ENCODE data around the gene DHRS13.
"Not testable (repeated sequence)": the region's sequence is repeated elsewhere in the genome, so short reads cannot be mapped to it uniquely, and the experiment has no call there.

Gene DHRS13

GRCh38 chr17:28934508-28934907 lies 31.6 kb upstream of the DHRS13 start:
- no CpG with 5 or more reads among the region's 8 CpGs for WGBS (ENCODE audit: insufficient coverage, insufficient read length)
- not testable (repeated sequence) for H3K36me3 ChIP-seq (ENCODE audit: control insufficient read depth, insufficient read depth, low read length); H3K4me1 ChIP-seq (ENCODE audit: control insufficient read depth, insufficient read depth, low read length); DNase-seq (ENCODE audit: low read depth, low spot score); H3K4me3 ChIP-seq (ENCODE audit: low read length); H3K27ac ChIP-seq (ENCODE audit: low read length); H3K27me3 ChIP-seq (ENCODE audit: control insufficient read depth, insufficient read depth, low read length); H3K9me3 ChIP-seq (ENCODE audit: control insufficient read depth, insufficient read depth, low read length)

- DNase-seq (ENCODE audit: low read depth, low spot score) = no peak
- H3K27me3 ChIP-seq (ENCODE audit: control insufficient read depth, insufficient read depth, low read length) = no peaks in the 10 kb centered on the region
Measured at GRCh38 chr17:28929787-28930186, 26.9 kb upstream of the DHRS13 start.

GRCh38 chr17:28928061-28928460 lies 25.2 kb upstream of the DHRS13 start:
- Histone ChIP-seq H3K9me3 (ENCODE audit: control insufficient read depth, insufficient read depth, low read length) (no peaks in the 10 kb centered on the region), H3K36me3 (ENCODE audit: control insufficient read depth, insufficient read depth, low read length) (peaks cover 7% of the 10 kb centered on the region), H3K27me3 (ENCODE audit: control insufficient read depth, insufficient read depth, low read length) (no peaks in the 10 kb centered on the region), H3K4me1 (ENCODE audit: control insufficient read depth, insufficient read depth, low read length) (no peaks in the 10 kb centered on the region), H3K27ac (ENCODE audit: low read length) (no peak overlapping the region), H3K4me3 (ENCODE audit: low read length) (no peak overlapping the region)
- DNase-seq (ENCODE audit: low read depth, low spot score) = no peak
- no CpG with 5 or more reads among the region's 2 CpGs for WGBS (ENCODE audit: insufficient coverage, insufficient read length)

More at GRCh38 chr17:28929787-28930186, 26.9 kb upstream of the DHRS13 start:
- no peak overlapping the region for H3K4me3 ChIP-seq (ENCODE audit: low read length)
- no CpG with 5 or more reads among the region's 2 CpGs for WGBS (ENCODE audit: insufficient coverage, insufficient read length)
- no peaks in the 10 kb centered on the region for H3K4me1 ChIP-seq (ENCODE audit: control insufficient read depth, insufficient read depth, low read length)
- H3K27ac ChIP-seq (ENCODE audit: low read length) = no peak overlapping the region
- H3K9me3 ChIP-seq (ENCODE audit: control insufficient read depth, insufficient read depth, low read length) = no peaks in the 10 kb centered on the region
- H3K36me3 ChIP-seq (ENCODE audit: control insufficient read depth, insufficient read depth, low read length) = no peaks in the 10 kb centered on the region

- no CpG with 5 or more reads among the region's 4 CpGs for WGBS (ENCODE audit: insufficient coverage, insufficient read length)
- H3K27ac ChIP-seq (ENCODE audit: low read length) = no peak overlapping the region
- DNase-seq (ENCODE audit: low read depth, low spot score) = no peak
- no peaks in the 10 kb centered on the region for H3K9me3 ChIP-seq (ENCODE audit: control insufficient read depth, insufficient read depth, low read length)
- no peaks in the 10 kb centered on the region for H3K4me1 ChIP-seq (ENCODE audit: control insufficient read depth, insufficient read depth, low read length)
- H3K27me3 ChIP-seq (ENCODE audit: control insufficient read depth, insufficient read depth, low read length) = no peaks in the 10 kb centered on the region
- H3K4me3 ChIP-seq (ENCODE audit: low read length) = no peak overlapping the region
- H3K36me3 ChIP-seq (ENCODE audit: control insufficient read depth, insufficient read depth, low read length) = peaks cover 7% of the 10 kb centered on the region
Measured at GRCh38 chr17:28926786-28927185, 23.9 kb upstream of the DHRS13 start.

GRCh38 chr17:28926366-28926765 lies 23.5 kb upstream of the DHRS13 start:
- Histone ChIP-seq H3K4me3 (ENCODE audit: low read length) (no peak overlapping the region), H3K9me3 (ENCODE audit: control insufficient read depth, insufficient read depth, low read length) (no peaks in the 10 kb centered on the region), H3K27ac (ENCODE audit: low read length) (no peak overlapping the region), H3K27me3 (ENCODE audit: control insufficient read depth, insufficient read depth, low read length) (no peaks in the 10 kb centered on the region), H3K36me3 (ENCODE audit: control insufficient read depth, insufficient read depth, low read length) (peaks cover 11% of the 10 kb centered on the region), H3K4me1 (ENCODE audit: control insufficient read depth, insufficient read depth, low read length) (no peaks in the 10 kb centered on the region)
- WGBS (ENCODE audit: insufficient coverage, insufficient read length) = no CpG with 5 or more reads among the region's 2 CpGs
- no peak for DNase-seq (ENCODE audit: low read depth, low spot score)

- Histone ChIP-seq H3K27ac (ENCODE audit: low read length) (no peak overlapping the region), H3K36me3 (ENCODE audit: control insufficient read depth, insufficient read depth, low read length) (peaks cover 12% of the 10 kb centered on the region), H3K27me3 (ENCODE audit: control insufficient read depth, insufficient read depth, low read length) (no peaks in the 10 kb centered on the region), H3K4me1 (ENCODE audit: control insufficient read depth, insufficient read depth, low read length) (no peaks in the 10 kb centered on the region), H3K4me3 (ENCODE audit: low read length) (no peak overlapping the region), H3K9me3 (ENCODE audit: control insufficient read depth, insufficient read depth, low read length) (no peaks in the 10 kb centered on the region)
- no CpG with 5 or more reads among the region's 2 CpGs for WGBS (ENCODE audit: insufficient coverage, insufficient read length)
- DNase-seq (ENCODE audit: low read depth, low spot score) = no peak
Measured at GRCh38 chr17:28925912-28926365, 23.1 kb upstream of the DHRS13 start.

GRCh38 chr17:28920201-28920600 lies 17.3 kb upstream of the DHRS13 start:
- Histone ChIP-seq H3K9me3 (ENCODE audit: control insufficient read depth, insufficient read depth, low read length) (no peaks in the 10 kb centered on the region), H3K4me3 (ENCODE audit: low read length) (no peak overlapping the region), H3K27ac (ENCODE audit: low read length) (no peak overlapping the region), H3K27me3 (ENCODE audit: control insufficient read depth, insufficient read depth, low read length) (no peaks in the 10 kb centered on the region), H3K36me3 (ENCODE audit: control insufficient read depth, insufficient read depth, low read length) (peaks cover 38% of the 10 kb centered on the region), H3K4me1 (ENCODE audit: control insufficient read depth, insufficient read depth, low read length) (no peaks in the 10 kb centered on the region)
- DNase-seq (ENCODE audit: low read depth, low spot score) = no peak

GRCh38 chr17:28918295-28918694 lies 15.4 kb upstream of the DHRS13 start:
- WGBS (ENCODE audit: insufficient coverage, insufficient read length) = no CpG with 5 or more reads among the region's 2 CpGs
- Histone ChIP-seq H3K9me3 (ENCODE audit: control insufficient read depth, insufficient read depth, low read length) (no peaks in the 10 kb centered on the region), H3K27ac (ENCODE audit: low read length) (no peak overlapping the region), H3K4me3 (ENCODE audit: low read length) (no peak overlapping the region), H3K27me3 (ENCODE audit: control insufficient read depth, insufficient read depth, low read length) (no peaks in the 10 kb centered on the region), H3K36me3 (ENCODE audit: control insufficient read depth, insufficient read depth, low read length) (peaks cover 44% of the 10 kb centered on the region), H3K4me1 (ENCODE audit: control insufficient read depth, insufficient read depth, low read length) (no peaks in the 10 kb centered on the region)
- no peak for DNase-seq (ENCODE audit: low read depth, low spot score)

- Histone ChIP-seq H3K4me3 (ENCODE audit: low read length) (no peak overlapping the region), H3K9me3 (ENCODE audit: control insufficient read depth, insufficient read depth, low read length) (no peaks in the 10 kb centered on the region), H3K27ac (ENCODE audit: low read length) (no peak overlapping the region), H3K36me3 (ENCODE audit: control insufficient read depth, insufficient read depth, low read length) (peaks cover 52% of the 10 kb centered on the region), H3K27me3 (ENCODE audit: control insufficient read depth, insufficient read depth, low read length) (no peaks in the 10 kb centered on the region), H3K4me1 (ENCODE audit: control insufficient read depth, insufficient read depth, low read length) (no peaks in the 10 kb centered on the region)
- no peak for DNase-seq (ENCODE audit: low read depth, low spot score)
- no CpG with 5 or more reads among the region's 5 CpGs for WGBS (ENCODE audit: insufficient coverage, insufficient read length)
Measured at GRCh38 chr17:28917465-28917864, 14.6 kb upstream of the DHRS13 start.

- Histone ChIP-seq H3K27ac (ENCODE audit: low read length) (no peak overlapping the region), H3K9me3 (ENCODE audit: control insufficient read depth, insufficient read depth, low read length) (no peaks in the 10 kb centered on the region), H3K27me3 (ENCODE audit: control insufficient read depth, insufficient read depth, low read length) (no peaks in the 10 kb centered on the region), H3K4me3 (ENCODE audit: low read length) (no peak overlapping the region), H3K36me3 (ENCODE audit: control insufficient read depth, insufficient read depth, low read length) (peaks cover 56% of the 10 kb centered on the region), H3K4me1 (ENCODE audit: control insufficient read depth, insufficient read depth, low read length) (no peaks in the 10 kb centered on the region)
- WGBS (ENCODE audit: insufficient coverage, insufficient read length) = no CpG with 5 or more reads among the region's 12 CpGs
- DNase-seq (ENCODE audit: low read depth, low spot score) = no peak
Measured at GRCh38 chr17:28917029-28917428, 14.2 kb upstream of the DHRS13 start.

- no CpG with 5 or more reads among the region's 6 CpGs for WGBS (ENCODE audit: insufficient coverage, insufficient read length)
- Histone ChIP-seq H3K27me3 (ENCODE audit: control insufficient read depth, insufficient read depth, low read length) (no peaks in the 10 kb centered on the region), H3K36me3 (ENCODE audit: control insufficient read depth, insufficient read depth, low read length) (peaks cover 58% of the 10 kb centered on the region), H3K4me1 (ENCODE audit: control insufficient read depth, insufficient read depth, low read length) (no peaks in the 10 kb centered on the region), H3K9me3 (ENCODE audit: control insufficient read depth, insufficient read depth, low read length) (no peaks in the 10 kb centered on the region), H3K27ac (ENCODE audit: low read length) (no peak overlapping the region), H3K4me3 (ENCODE audit: low read length) (no peak overlapping the region)
- DNase-seq (ENCODE audit: low read depth, low spot score) = no peak
Measured at GRCh38 chr17:28916302-28916934, 13.5 kb upstream of the DHRS13 start.

Data from iPS DF 6.9 (cell line).